Memory B cell (primary cell): ENCODE data around the gene ODAD2.
"Not testable (repeated sequence)": the region's sequence is repeated elsewhere in the genome, so short reads cannot be mapped to it uniquely, and the experiment has no call there.

Experiments used
- ATAC-seq: fragments of 150-1000 bp; cut with Tn5 transposase; 2 replicates; pipeline ENCODE4 v1.10.0; 2021; ENCODE audit warnings: low read depth, mild to moderate bottlenecking, moderate library complexity
- DNase-seq, 2 donors: peaks; one replicate each; pipeline ENCODE4 v3.0.0; 2022; ENCODE audit warnings: low spot score in 2 of 2
- H3K27ac Mint-ChIP-seq: one replicate; pipeline ENCODE4 v1.8.0; 2022; ENCODE audit warnings: mild to moderate bottlenecking, moderate library complexity, mixed read lengths
- H3K27me3 Mint-ChIP-seq: one replicate; pipeline ENCODE4 v1.8.0; 2022; ENCODE audit warnings: mixed read lengths
- H3K36me3 Mint-ChIP-seq: one replicate; pipeline ENCODE4 v1.8.0; 2022; ENCODE audit warnings: mild to moderate bottlenecking, mixed read lengths
- H3K4me1 Mint-ChIP-seq: one replicate; pipeline ENCODE4 v1.8.0; 2022; ENCODE audit warnings: mixed read lengths
- H3K4me3 Mint-ChIP-seq: one replicate; pipeline ENCODE4 v1.8.0; 2022; ENCODE audit warnings: mild to moderate bottlenecking, moderate library complexity, mixed read lengths
- H3K9me3 Mint-ChIP-seq: one replicate; pipeline ENCODE4 v1.8.0; 2022; ENCODE audit warnings: mixed read lengths

Gene ODAD2

GRCh38 chr10:27995311-27995710, 3.6 kb downstream of the ODAD2 start:
- Mint-ChIP-seq H3K27ac (no peak overlapping the region), H3K9me3 (no peaks in the 10 kb centered on the region), H3K27me3 (peaks cover 25% of the 10 kb centered on the region), H3K4me3 (no peak overlapping the region), H3K4me1 (peaks cover 7% of the 10 kb centered on the region), H3K36me3 (peaks cover 1% of the 10 kb centered on the region)
- DNase-seq, result no peak
- no peak for ATAC-seq

- not testable (repeated sequence) for H3K27me3 Mint-ChIP-seq, DNase-seq, H3K4me1 Mint-ChIP-seq, ATAC-seq, H3K4me3 Mint-ChIP-seq, H3K27ac Mint-ChIP-seq, H3K36me3 Mint-ChIP-seq, H3K9me3 Mint-ChIP-seq
These were observed 9.5 kb downstream of the ODAD2 start for GRCh38 chr10:27989357-27989756.

DNA sequence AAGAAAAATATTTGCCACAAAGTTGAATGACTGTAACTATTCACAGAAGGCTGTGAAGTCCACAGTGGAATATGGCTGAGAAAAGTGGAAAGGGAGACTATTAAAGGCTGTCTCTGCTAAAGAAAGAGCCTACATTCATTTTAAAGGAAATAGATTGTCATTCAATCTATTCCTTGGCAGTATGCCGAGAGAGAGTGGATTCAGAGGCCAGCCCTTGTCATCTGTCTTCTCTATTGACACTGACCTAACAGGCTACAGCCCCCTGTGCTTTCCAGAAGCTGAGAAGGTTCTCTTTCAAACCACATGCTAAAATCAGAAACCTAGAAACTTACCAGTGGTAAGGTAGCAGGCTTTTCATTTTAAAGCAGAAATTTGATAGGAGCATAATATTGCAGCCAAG, 12.1 kb downstream of the ODAD2 start:
- no peak for ATAC-seq
- Mint-ChIP-seq H3K27me3 (peaks cover 4% of the 10 kb centered on the region), H3K4me1 (no peaks in the 10 kb centered on the region), H3K36me3 (no peaks in the 10 kb centered on the region), H3K4me3 (no peak overlapping the region), H3K9me3 (no peaks in the 10 kb centered on the region), H3K27ac (no peak overlapping the region)
- DNase-seq, result no peak

GRCh38 chr10:27982875-27983543, 15.9 kb downstream of the ODAD2 start:
- H3K4me1 Mint-ChIP-seq, result no peaks in the 10 kb centered on the region
- H3K27ac Mint-ChIP-seq, result no peak overlapping the region
- ATAC-seq (no peak), DNase-seq (no peak)
- H3K27me3 Mint-ChIP-seq, result peaks cover 1% of the 10 kb centered on the region
- H3K9me3 Mint-ChIP-seq, result no peaks in the 10 kb centered on the region
- H3K4me3 Mint-ChIP-seq, result no peak overlapping the region
- H3K36me3 Mint-ChIP-seq, result no peaks in the 10 kb centered on the region

- H3K4me3 Mint-ChIP-seq, result no peak overlapping the region
- peaks cover 1% of the 10 kb centered on the region for H3K9me3 Mint-ChIP-seq
- no peak for DNase-seq
- H3K36me3 Mint-ChIP-seq, result no peaks in the 10 kb centered on the region
- H3K27ac Mint-ChIP-seq, result no peak overlapping the region
- peaks cover 1% of the 10 kb centered on the region for H3K27me3 Mint-ChIP-seq
- no peaks in the 10 kb centered on the region for H3K4me1 Mint-ChIP-seq
- no peak for ATAC-seq
These were observed 17.1 kb downstream of the ODAD2 start for GRCh38 chr10:27981744-27982143.

DNA sequence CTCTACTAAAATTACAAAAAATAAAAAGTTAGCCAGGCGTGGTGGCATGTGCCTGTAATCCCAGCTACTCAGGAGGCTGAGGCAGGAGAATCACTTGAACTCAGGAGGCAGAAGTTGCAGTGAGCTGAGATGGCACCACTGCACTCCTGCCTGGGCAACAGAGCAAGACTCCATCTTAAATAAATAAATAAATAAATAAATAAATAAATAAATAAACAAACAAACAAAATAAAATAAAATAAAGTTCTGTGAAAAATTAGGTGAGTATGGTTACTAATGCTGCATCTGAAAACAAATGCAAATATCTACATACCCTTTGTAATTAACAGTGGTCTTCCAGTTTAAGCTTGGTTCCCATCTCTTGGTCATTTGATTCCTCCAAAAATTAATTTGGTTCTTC, 28.1 kb downstream of the ODAD2 start:
- not testable (repeated sequence) for H3K4me3 Mint-ChIP-seq, DNase-seq, H3K9me3 Mint-ChIP-seq, H3K36me3 Mint-ChIP-seq, ATAC-seq, H3K27ac Mint-ChIP-seq, H3K4me1 Mint-ChIP-seq, H3K27me3 Mint-ChIP-seq

GRCh38 chr10:27969931-27970330, 28.9 kb downstream of the ODAD2 start:
- not testable (repeated sequence) for ATAC-seq, H3K27ac Mint-ChIP-seq, DNase-seq, H3K4me1 Mint-ChIP-seq, H3K36me3 Mint-ChIP-seq, H3K4me3 Mint-ChIP-seq, H3K27me3 Mint-ChIP-seq, H3K9me3 Mint-ChIP-seq

DNA sequence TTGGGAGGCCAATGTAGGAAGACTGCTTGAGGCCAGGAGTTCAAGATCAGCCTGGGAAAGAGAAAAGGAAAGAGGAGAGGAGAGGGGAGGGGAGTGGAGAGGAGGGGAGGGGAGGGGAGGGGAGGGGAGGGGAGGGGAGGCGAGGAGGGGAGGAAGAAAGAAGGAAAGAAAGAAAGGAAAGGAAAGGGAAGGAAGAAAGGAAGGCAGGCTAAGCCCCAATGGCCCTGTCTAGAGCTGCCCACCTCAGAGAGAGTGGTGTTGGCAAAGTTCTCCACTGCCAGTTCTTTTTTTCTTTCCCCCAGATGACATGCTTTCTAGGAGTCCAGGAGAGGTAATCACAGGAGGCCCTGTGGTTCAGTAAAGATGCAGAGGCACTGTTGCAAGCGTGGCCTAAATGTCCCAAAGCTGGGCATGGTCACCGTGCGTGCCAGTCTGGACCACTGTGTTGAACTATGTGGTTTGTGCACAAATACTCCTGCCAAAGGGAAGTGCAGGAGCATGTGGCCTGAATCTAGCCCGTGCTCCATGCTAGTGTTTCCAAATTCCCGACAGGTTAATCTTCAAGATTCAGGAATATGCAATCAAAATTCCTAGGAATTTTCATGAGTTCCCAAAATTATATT, 39.7 kb downstream of the ODAD2 start:
- ATAC-seq (no peak), DNase-seq (no peak)
- peaks cover 13% of the 10 kb centered on the region for H3K4me1 Mint-ChIP-seq
- no peak overlapping the region for H3K4me3 Mint-ChIP-seq
- peak overlapping the region; percentile 45 for H3K27ac Mint-ChIP-seq
- H3K36me3 Mint-ChIP-seq, result no peaks in the 10 kb centered on the region
- peaks cover 1% of the 10 kb centered on the region for H3K9me3 Mint-ChIP-seq
- peaks cover 1% of the 10 kb centered on the region for H3K27me3 Mint-ChIP-seq

GRCh38 chr10:27958383-27958782, 40.5 kb downstream of the ODAD2 start:
- ATAC-seq, result peak; percentile 68
- H3K4me3 Mint-ChIP-seq, result peak overlapping the region; percentile 71
- peak overlapping the region; percentile 45 for H3K27ac Mint-ChIP-seq
- peaks cover 13% of the 10 kb centered on the region for H3K4me1 Mint-ChIP-seq
- not testable (repeated sequence) for DNase-seq, H3K27me3 Mint-ChIP-seq, H3K9me3 Mint-ChIP-seq, H3K36me3 Mint-ChIP-seq

DNA sequence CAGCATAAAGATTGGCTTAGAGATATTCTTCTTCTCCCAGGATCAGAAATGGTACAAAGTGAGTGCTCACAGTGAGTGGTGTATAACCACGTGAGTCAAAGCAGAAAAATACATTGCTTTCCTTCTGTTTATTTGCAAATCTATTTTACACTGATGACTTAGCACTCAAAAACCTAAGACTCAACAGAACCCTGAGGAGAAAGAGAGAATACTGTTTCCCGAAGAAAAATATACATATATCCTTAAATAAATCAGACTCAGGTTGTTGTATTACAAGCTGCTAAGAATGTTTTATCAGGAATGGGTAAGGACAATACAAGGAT, 48.7 kb downstream of the ODAD2 start:
- H3K4me3 Mint-ChIP-seq, result no peak overlapping the region
- H3K9me3 Mint-ChIP-seq, result no peaks in the 10 kb centered on the region
- peaks cover 5% of the 10 kb centered on the region for H3K27me3 Mint-ChIP-seq
- no peaks in the 10 kb centered on the region for H3K4me1 Mint-ChIP-seq
- DNase-seq (no peak), ATAC-seq (no peak)
- no peak overlapping the region for H3K27ac Mint-ChIP-seq
- H3K36me3 Mint-ChIP-seq, result no peaks in the 10 kb centered on the region

DNA sequence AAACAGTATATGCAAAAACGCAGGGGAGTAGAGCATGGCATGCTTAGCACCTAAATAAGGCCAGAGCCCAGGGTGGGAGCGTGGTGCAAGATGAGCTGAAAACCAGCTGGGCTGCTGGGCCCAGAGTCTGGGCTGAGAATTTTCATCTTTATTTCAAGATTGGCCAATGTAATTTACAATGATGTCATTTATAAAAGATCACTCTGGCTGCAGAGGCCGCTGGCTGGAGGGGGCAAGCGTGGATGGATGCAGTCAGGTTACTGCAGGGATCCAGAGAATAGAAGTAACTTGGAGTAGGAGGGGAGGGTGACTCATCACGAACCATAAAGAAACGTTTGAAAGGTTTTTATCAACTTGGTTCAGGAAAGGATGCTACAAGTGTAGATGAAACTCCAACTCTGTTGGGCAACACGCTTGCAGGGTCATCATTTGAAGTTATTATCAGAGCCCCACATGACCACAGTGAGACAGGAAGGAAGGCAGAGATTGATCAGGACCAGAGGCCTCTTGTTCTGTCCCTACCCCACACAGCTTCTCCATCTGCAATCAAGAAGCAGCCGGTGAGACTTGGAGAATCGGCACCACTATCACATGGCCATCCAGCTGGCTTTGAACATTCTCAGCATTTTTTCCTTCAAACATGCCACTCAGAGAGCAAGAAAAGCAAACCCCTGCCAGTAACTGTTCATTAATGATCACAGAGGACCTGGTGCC, 49.2 kb downstream of the ODAD2 start:
- no peaks in the 10 kb centered on the region for H3K36me3 Mint-ChIP-seq
- peaks cover 7% of the 10 kb centered on the region for H3K27me3 Mint-ChIP-seq
- H3K9me3 Mint-ChIP-seq, result no peaks in the 10 kb centered on the region
- no peak overlapping the region for H3K27ac Mint-ChIP-seq
- H3K4me1 Mint-ChIP-seq, result peaks cover 2% of the 10 kb centered on the region
- ATAC-seq (no peak), DNase-seq (no peak)
- H3K4me3 Mint-ChIP-seq, result no peak overlapping the region

DNA sequence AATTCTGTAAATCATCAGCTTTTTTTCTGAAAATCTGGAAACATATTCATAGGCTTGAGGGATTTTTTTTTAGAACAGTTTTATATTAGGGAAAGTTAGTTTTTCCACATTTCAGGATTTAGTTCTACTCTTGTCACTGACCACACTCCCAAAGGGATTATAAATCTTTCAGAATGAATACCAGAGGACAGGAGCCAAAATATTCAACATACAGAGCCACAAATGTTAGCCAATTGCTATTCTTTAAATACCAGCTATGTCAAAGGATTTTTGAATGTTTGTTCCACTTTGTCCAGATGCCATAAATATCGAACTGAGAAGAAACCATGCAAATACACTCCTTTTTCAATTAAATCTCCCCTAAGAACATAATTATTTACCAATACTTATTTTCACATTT, 50.7 kb downstream of the ODAD2 start:
- no peak for ATAC-seq
- peaks cover 7% of the 10 kb centered on the region for H3K27me3 Mint-ChIP-seq
- no peak overlapping the region for H3K27ac Mint-ChIP-seq
- no peaks in the 10 kb centered on the region for H3K9me3 Mint-ChIP-seq
- no peak overlapping the region for H3K4me3 Mint-ChIP-seq
- DNase-seq, result no peak
- H3K4me1 Mint-ChIP-seq, result peaks cover 2% of the 10 kb centered on the region
- no peaks in the 10 kb centered on the region for H3K36me3 Mint-ChIP-seq

GRCh38 chr10:27947540-27947939, 51.3 kb downstream of the ODAD2 start:
- Mint-ChIP-seq H3K4me3 (no peak overlapping the region), H3K27ac (no peak overlapping the region), H3K36me3 (no peaks in the 10 kb centered on the region), H3K9me3 (no peaks in the 10 kb centered on the region), H3K4me1 (peaks cover 2% of the 10 kb centered on the region), H3K27me3 (peaks cover 7% of the 10 kb centered on the region)
- DNase-seq (no peak), ATAC-seq (no peak)

DNA sequence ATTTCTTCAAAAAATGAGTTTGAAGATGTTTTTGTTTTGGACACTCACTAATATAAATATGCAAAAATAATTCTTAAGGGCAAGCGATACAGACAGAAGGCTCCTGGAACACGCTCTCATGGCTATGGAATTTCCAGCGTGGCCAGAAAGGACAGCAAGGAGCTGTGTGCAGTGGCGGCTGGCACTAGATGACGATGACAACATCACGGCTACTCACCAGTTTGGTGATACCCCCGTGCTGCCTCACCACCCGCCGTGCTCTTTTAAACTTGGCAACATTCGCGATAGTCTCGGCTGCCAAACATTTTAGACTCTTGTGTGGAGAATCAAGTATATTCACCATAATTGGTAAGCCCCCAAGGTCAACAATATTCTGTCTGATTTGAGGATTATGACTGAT, 54.9 kb downstream of the ODAD2 start:
- no peaks in the 10 kb centered on the region for H3K36me3 Mint-ChIP-seq
- H3K4me1 Mint-ChIP-seq, result peaks cover 2% of the 10 kb centered on the region
- H3K4me3 Mint-ChIP-seq, result no peak overlapping the region
- no peak overlapping the region for H3K27ac Mint-ChIP-seq
- H3K27me3 Mint-ChIP-seq, result peaks cover 3% of the 10 kb centered on the region
- DNase-seq (no peak), ATAC-seq (no peak)
- no peaks in the 10 kb centered on the region for H3K9me3 Mint-ChIP-seq

GRCh38 chr10:27914888-27915287, 84.0 kb downstream of the ODAD2 start:
- ATAC-seq (no peak), DNase-seq (no peak)
- Mint-ChIP-seq H3K4me1 (no peaks in the 10 kb centered on the region), H3K27me3 (no peaks in the 10 kb centered on the region), H3K9me3 (peaks cover 2% of the 10 kb centered on the region), H3K36me3 (no peaks in the 10 kb centered on the region), H3K27ac (no peak overlapping the region), H3K4me3 (no peak overlapping the region)
